HG03025 (cell line): ENCODE results near the gene TPGS2.
"Not testable (repeated sequence)": the region's sequence is repeated elsewhere in the genome, so short reads cannot be mapped to it uniquely, and the experiment has no call there.

Source experiments
- ATAC-seq: cut with Tn5 transposase; IDR thresholded peaks from one replicate; pipeline ENCODE4 v1.9.1; 2021; ENCODE audit warnings: mild to moderate bottlenecking, moderate library complexity; ENCODE audit not compliant: unreplicated experiment, low FRiP score

The TPGS2 gene

GRCh38 chr18:36777566-36777965, 51.2 kb downstream of the TPGS2 start:
- no peak for ATAC-seq

DNA sequence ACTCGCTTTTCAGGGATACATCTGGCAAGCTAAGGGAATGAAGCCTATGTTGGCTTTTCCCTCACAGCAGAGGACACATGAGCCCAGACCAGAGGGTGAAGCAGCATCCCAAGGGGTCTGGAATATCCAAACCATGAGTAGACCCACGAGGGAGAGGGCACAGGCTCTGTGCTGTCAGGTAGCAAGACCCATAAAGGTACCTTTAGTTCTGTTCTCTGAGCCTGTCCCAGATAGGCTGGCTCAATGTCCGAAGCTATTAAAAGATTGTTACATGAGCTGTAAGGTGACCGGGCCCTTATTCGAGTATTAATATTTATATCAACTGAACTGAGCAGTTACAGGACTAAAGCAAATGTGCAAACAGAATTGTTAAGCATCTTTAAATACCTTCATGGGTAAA, 52.2 kb downstream of the TPGS2 start:
- ATAC-seq: no peak

GRCh38 chr18:36775396-36775795, 53.4 kb downstream of the TPGS2 start:
- no peak for ATAC-seq

GRCh38 chr18:36772241-36772723, 56.5 kb downstream of the TPGS2 start:
- ATAC-seq: no peak

DNA sequence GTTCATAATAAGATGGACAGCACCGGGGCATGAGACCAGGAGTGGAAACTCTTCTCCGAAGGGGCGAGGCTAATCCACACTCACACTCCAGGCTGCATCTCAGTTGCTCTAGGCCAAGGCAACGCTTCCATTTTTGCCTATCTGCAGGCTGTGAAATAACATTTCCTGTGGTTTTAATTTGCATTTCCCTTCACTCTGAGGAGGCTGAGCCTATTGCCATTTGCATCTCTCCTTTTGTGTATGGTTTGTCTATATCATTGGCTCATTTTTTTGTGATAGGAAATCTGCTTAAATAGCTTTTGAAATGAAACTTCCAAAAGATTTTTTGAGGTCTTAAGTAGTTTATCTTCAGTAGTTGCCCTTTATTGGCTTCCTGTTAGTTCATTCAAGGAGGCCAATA, 57.6 kb downstream of the TPGS2 start:
- no peak for ATAC-seq

- no peak for ATAC-seq
Observed at GRCh38 chr18:36770315-36770946, 58.4 kb downstream of the TPGS2 start.

GRCh38 chr18:36769611-36770314, 59.0 kb downstream of the TPGS2 start:
- ATAC-seq: no peak

DNA sequence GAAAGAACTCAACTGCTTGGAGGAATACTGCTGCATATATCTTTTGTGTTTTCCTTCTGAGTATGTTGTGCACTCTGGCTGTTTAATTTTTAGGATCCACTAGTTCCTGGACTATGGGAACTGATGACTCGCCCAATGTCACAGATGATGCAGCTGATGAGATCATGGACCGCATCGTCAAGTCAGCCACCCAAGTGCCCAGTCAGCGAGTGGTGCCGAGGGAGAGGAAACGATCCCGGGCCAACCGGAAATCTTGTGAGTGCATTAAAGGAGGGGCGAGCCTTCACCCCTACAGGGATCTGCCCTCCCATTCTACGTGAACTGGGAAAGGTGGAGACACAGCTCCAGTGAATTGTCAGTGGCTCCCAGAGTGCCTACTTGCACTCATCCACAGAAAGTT, 59.6 kb downstream of the TPGS2 start:
- ATAC-seq: no peak

GRCh38 chr18:36766836-36767235, 62.0 kb downstream of the TPGS2 start:
- no peak for ATAC-seq

GRCh38 chr18:36762965-36763364, 65.8 kb downstream of the TPGS2 start:
- not testable (repeated sequence) for ATAC-seq

DNA sequence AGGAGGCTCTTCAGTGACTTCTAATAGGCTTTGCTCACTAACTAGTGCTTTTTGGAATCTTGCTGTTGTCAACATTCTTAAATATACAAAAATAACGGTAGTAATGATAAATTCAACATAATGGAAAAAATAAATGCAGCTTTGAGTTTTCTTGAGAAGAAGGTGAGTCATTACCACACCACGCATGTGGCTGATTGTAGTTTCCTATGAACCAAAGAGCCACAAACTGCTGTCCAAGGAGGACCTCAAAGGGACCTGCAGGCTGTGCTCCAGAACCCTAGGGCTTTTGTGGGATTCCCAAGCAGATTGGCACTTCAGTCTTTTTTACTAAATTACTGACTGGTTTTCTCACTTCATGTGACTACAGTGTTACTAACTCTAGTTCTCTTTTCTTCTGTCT, 66.7 kb downstream of the TPGS2 start:
- ATAC-seq: no peak

- no peak for ATAC-seq
Observed at GRCh38 chr18:36761186-36761698, 67.6 kb downstream of the TPGS2 start.

- ATAC-seq: no peak
Observed at GRCh38 chr18:36760598-36760997, 68.2 kb downstream of the TPGS2 start.

DNA sequence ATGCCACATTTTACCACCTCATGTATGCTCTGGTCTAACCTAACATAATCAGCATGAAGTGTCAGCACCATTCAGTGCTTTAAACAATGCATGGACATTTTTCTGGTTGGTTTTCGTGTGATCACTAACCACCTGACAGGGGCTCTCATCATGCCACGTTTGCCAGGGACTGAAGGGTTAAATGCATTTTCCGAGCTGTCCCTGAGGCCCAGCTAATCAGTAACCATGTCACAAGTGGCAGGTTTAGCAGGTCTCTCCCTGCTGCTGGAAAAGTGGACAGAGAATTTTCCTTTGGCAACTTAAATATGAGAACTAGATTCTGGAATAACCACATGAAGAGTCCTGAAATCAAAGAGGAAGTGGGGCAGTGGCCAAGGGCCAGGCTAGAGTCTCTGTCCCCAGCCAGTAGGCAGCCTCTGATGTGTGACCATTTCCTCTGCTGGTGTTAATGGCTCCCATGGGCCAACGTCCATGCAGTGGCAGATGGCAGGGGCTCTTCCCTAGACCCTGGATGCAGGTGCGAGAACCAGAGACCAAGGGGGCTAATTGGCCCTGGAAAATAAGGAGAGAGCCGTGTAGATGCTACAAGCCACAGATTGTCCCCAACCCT, 69.5 kb downstream of the TPGS2 start:
- no peak for ATAC-seq

GRCh38 chr18:36758623-36759022, 70.2 kb downstream of the TPGS2 start:
- ATAC-seq: no peak

DNA sequence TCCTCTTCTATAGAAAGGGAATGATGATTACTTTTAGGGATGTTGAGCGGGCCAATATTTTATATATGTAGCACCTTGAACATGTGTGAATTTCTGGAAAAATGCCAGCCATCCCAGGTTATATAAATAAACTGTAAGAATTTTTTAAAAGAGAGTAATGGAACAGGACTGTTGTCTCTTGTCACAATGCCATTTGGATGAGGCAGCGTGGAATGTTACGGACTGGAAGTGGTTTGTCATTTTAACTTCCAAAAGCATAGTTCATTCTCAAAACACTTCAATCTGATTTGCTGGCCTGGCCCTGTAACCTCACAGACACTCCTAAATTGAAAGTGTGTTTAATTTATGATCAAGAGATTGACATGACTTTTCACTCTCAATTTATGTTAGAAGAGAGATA, 70.8 kb downstream of the TPGS2 start:
- ATAC-seq: no peak

- ATAC-seq: no peak
Observed at GRCh38 chr18:36757081-36757480, 71.7 kb downstream of the TPGS2 start.

- ATAC-seq: no peak
Observed at GRCh38 chr18:36756242-36756641, 72.6 kb downstream of the TPGS2 start.

DNA sequence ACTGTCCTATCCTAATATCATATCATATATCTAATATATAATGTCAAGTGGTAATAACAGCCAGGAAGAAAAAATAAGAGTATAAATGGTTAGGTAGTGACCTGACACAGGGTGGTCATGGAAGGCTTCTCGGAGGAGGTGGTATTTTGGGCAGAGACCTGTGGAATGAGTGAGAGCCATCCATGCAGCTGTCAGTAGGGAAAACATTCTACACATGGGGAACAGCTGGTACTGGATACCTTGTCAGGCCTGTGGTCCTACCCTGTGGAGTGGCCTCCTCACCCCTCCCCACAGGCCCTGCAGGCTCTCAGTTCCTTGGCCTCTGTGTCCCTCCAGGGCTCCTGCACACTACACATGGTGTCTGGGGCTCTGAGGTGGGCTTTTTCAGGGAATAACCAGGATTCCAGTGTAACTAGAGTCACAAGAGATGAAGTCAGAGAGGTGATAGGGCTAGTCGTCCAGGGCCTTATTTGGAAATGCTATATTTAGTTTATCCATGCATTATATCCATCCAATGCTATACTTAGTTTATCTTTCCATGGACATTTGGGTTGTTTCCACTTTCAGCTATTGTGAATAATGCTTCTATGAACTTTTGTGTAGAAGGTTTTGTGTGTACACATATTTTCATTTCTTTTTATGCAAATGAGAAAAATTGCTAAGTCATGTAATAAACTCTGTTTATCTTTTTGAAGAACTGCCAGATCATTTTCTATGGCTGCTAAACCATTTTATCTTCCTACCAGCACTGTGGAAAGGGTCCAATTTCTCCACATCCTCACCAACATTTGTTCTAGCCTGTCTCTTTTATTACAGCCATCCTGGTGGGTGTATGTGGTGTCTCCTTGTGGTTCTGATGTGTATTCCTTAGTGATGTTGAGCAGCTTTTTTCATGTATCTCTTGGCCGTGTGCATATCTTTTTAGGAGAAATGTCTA, 75.6 kb downstream of the TPGS2 start:
- no peak for ATAC-seq

GRCh38 chr18:36745219-36745975, 83.4 kb downstream of the TPGS2 start:
- no peak for ATAC-seq
